CD4-positive, alpha-beta T cell treated with Interleukin-6 at 100 ng/mL for 8 hours (primary cell): ENCODE measurements around the gene NDC80.
A peak's percentile ranks its signal among the peaks of the same experiment; 100 is the strongest.
"Not testable (repeated sequence)": the region's sequence is repeated elsewhere in the genome, so short reads cannot be mapped to it uniquely, and the experiment has no call there.

ENCODE experiments used
- DNase-seq: peaks from one replicate; pipeline ENCODE4 v3.0.0-alpha.2; 2020; ENCODE audit warnings: mixed read lengths, low spot score

NDC80 gene

GRCh38 chr18:2627821-2628276 lies 56.5 kb downstream of the NDC80 start:
- DNase-seq = no peak

- DNase-seq = no peak
These were observed 57.6 kb downstream of the NDC80 start for GRCh38 chr18:2629003-2629402.

- no peak for DNase-seq
These were observed 64.2 kb downstream of the NDC80 start for GRCh38 chr18:2635586-2635985.

GRCh38 chr18:2636126-2636631 lies 64.8 kb downstream of the NDC80 start:
- no peak for DNase-seq

- peak; percentile 62 for DNase-seq
These were observed 70.3 kb downstream of the NDC80 start for GRCh38 chr18:2641638-2642037.

GRCh38 chr18:2642771-2643170 lies 71.4 kb downstream of the NDC80 start:
- DNase-seq = no peak

GRCh38 chr18:2644535-2644934 lies 73.2 kb downstream of the NDC80 start:
- DNase-seq = no peak

GRCh38 chr18:2651981-2652380 lies 80.6 kb downstream of the NDC80 start:
- DNase-seq = no peak

- no peak for DNase-seq
These were observed 82.1 kb downstream of the NDC80 start for GRCh38 chr18:2653467-2653866.

GRCh38 chr18:2654169-2654927 lies 83.0 kb downstream of the NDC80 start:
- no peak for DNase-seq

- DNase-seq = peak; percentile 68
These were observed 83.5 kb downstream of the NDC80 start for GRCh38 chr18:2654928-2655177.

- DNase-seq = peak; percentile 91
These were observed 84.0 kb downstream of the NDC80 start, which contains the start of gene SMCHD1 for GRCh38 chr18:2655178-2655953. Gene SMCHD1, plus strand, starts transcription at chr18:2655726. Its CDS starts 350 bp downstream, at chr18:2656076.

GRCh38 chr18:2655954-2656236 lies 84.5 kb downstream of the NDC80 start:
- no peak for DNase-seq

- DNase-seq = peak; percentile 47
These were observed 85.1 kb downstream of the NDC80 start for GRCh38 chr18:2656237-2656980.

- no peak for DNase-seq
These were observed 85.7 kb downstream of the NDC80 start for GRCh38 chr18:2656981-2657512.

GRCh38 chr18:2657788-2658458 lies 86.6 kb downstream of the NDC80 start:
- peak; percentile 38 for DNase-seq

GRCh38 chr18:2660849-2661248 lies 89.5 kb downstream of the NDC80 start:
- not testable (repeated sequence) for DNase-seq

GRCh38 chr18:2662288-2662687 lies 90.9 kb downstream of the NDC80 start:
- not testable (repeated sequence) for DNase-seq

- no peak for DNase-seq
These were observed 91.6 kb downstream of the NDC80 start for GRCh38 chr18:2662990-2663389.
